Mononuclear cell (primary cell): ENCODE measurements around the gene CHD1. TPM values are rescaled to one million over a fixed set of nuclear protein-coding genes. Genes with fewer than 3 reads are reported as not detected.

Source experiments
- H3K27me3 ChIP-seq: 2 replicates; pipeline ENCODE4 v1.6.0; 2011; ENCODE audit warnings: low read length, control low read depth; ENCODE audit not compliant: insufficient read depth
- H3K4me1 ChIP-seq: 2 replicates; pipeline ENCODE4 v1.5.1; 2011; ENCODE audit warnings: mild to moderate bottlenecking, low read length, control low read depth; ENCODE audit not compliant: insufficient read depth
- H3K4me3 ChIP-seq: 2 replicates; pipeline ENCODE4 v1.5.1; 2011; ENCODE audit warnings: mild to moderate bottlenecking, low read length, moderate library complexity
- H3K9me3 ChIP-seq: 2 replicates; pipeline ENCODE4 v1.5.1; 2011; ENCODE audit warnings: low read depth, mild to moderate bottlenecking, control low read depth, low read length
- total RNA-seq: library from RNA; depleted of rRNA; stranded (reverse); fragments of >200 nt; gene quantifications from one replicate; pipeline ENCODE4 v1.2.3, GENCODE V29; 2012

Gene CHD1
- total RNA-seq, 1 donor = 454 TPM

DNA sequence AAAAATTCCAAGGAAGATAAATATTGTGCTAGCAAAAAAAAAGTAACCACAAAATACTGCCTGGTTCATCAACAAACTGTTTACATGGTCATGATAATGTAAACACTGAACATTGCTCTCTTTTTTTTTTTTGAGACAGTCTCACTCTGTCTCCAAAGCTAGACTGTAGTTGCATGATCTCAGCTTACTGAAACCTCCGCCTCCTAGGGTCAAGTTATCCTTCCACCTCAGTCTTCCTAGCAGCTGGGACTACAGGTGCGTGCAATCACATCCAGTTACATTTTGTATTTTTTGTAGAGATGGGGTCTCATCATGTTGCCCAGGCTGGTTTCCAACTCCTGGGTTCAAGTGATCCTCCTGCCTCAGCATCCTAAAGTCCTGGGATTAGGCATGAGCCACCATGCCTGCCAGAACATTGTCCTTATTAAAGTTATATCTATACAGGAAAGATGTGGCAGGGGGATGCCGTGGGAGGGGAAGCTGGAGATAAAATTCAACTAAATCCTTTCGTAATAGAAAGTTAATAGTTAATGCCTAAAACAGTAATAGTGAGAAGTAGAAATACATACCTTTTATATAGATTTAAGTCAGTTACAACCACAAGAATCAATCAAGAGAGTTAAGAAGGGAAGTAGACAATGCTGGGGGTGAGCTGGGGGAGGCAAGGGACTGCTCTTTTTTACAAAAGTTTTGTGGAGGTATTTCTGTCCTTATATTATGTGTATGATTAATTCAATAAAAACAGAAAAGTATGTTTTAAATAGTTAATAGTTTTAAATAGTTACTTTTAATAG, 103.0 kb downstream of the CHD1 start:
- Histone ChIP-seq H3K4me3 (no peak overlapping the region), H3K4me1 (no peaks in the 10 kb centered on the region), H3K27me3 (no peaks in the 10 kb centered on the region), H3K9me3 (no peaks in the 10 kb centered on the region)

DNA sequence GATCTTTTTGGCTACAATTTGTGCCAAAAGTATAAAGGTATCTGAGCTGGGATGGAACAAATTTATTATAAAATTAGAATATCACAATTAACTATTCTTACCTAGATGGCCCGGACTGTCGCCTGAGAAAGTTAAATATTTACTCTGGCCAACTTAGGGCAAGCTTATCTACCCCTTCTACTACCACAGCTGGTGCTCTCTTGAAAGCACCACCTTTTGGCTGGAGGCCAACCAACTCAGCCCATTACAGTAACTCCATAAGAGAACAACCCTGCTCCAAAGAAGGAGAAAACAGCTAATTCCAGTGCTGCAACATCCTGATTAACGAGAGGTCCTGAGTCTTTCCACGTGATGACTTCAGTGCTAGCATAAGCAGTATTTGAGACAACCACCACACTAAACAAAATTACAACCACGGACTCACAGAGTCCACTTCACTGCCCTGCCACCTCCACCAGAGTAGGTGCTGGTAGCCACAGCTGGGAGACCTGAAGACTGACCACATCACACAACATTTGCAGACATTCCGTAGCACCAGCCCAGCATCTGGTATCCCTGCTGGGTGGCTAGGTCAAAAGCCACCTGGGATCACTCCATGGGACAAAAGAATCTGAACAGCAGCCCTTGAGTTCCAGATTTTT, 112.1 kb downstream of the CHD1 start:
- Histone ChIP-seq H3K4me1 (no peaks in the 10 kb centered on the region), H3K9me3 (no peaks in the 10 kb centered on the region), H3K4me3 (no peak overlapping the region), H3K27me3 (no peaks in the 10 kb centered on the region)

DNA sequence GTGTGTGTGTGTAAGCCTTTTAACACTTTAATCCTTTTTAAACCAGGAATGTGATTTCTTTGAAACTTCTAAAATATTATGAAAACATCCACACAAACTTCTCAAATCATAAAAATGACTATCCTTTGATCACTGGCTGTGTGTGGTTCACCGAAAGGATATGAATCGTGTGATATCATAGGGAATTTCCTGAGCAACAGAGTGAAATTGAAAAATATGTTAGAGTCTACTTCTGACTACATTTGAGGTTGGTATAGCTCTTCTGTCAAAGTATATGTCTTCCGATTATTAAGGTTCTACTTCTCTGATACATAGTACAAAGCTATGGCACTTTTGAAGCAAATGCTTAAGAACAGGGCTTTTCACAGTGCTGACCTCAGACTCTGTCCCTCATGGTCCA, 115.1 kb downstream of the CHD1 start:
- Histone ChIP-seq H3K4me3 (no peak overlapping the region), H3K27me3 (no peaks in the 10 kb centered on the region), H3K4me1 (no peaks in the 10 kb centered on the region)

DNA sequence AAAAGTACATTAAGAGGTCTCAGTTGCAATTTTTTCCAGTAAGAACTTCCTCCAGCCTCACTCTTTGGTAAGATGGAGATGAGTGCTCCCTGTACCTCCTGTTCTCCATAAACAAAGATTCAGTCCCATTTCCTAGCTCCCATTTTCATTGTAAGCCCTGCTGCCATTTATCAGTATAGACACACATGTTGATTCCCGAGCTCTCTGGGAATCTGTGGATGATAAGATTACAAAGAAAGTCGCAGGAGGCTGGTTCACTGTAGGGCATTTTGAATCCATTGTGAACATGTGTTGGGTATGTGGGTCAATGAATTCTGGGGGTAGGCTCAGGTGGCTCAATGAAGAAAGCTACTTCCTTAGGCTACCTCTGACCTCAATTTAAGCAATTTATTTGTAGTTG, 118.6 kb downstream of the CHD1 start:
- no peaks in the 10 kb centered on the region for H3K4me1 ChIP-seq
- H3K27me3 ChIP-seq = no peaks in the 10 kb centered on the region
- no peak overlapping the region for H3K4me3 ChIP-seq
- peaks cover 15% of the 10 kb centered on the region for H3K9me3 ChIP-seq

More for the DNA sequence above, 115.1 kb downstream of the CHD1 start:
- no peaks in the 10 kb centered on the region for H3K9me3 ChIP-seq

DNA sequence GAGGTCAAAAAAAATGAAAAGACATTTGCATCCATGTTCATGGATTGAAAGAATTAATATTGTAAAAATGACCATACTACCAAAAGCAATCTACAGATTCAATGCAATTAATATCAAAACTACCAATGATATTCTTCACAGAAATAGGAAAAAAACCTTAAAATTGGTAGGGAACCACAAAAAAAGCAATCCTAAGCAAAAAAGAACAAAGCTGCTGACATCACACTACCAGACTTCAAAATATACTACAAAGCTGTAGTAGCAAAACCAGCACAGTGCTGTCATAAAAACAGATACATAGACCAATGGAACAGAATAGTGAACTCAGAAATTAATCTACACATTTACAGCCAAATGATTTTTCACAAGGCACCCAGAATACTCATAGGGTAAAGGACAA, 121.0 kb downstream of the CHD1 start:
- H3K4me3 ChIP-seq = no peak overlapping the region
- peaks cover 15% of the 10 kb centered on the region for H3K9me3 ChIP-seq
- H3K27me3 ChIP-seq = no peaks in the 10 kb centered on the region
- H3K4me1 ChIP-seq = no peaks in the 10 kb centered on the region

DNA sequence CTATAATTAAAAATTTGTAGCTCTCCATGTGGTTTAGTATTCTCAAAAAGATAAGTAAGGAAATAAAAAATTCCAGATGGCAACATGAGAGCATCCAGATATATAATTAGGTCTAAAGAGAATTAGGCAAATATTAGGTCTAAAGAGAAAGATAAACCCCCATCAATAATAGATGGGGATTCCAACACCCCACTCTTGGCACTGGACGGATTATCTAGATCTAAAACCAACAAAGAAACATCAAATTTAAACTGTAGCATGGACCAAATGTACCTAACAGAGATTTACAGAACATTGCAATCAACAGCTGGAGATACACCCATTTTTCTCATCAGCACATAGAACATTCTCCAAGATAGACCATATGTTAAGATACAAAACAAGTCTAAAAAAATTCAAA, 123.7 kb downstream of the CHD1 start:
- Histone ChIP-seq H3K27me3 (no peaks in the 10 kb centered on the region), H3K4me1 (no peaks in the 10 kb centered on the region), H3K4me3 (no peak overlapping the region), H3K9me3 (peaks cover 15% of the 10 kb centered on the region)

DNA sequence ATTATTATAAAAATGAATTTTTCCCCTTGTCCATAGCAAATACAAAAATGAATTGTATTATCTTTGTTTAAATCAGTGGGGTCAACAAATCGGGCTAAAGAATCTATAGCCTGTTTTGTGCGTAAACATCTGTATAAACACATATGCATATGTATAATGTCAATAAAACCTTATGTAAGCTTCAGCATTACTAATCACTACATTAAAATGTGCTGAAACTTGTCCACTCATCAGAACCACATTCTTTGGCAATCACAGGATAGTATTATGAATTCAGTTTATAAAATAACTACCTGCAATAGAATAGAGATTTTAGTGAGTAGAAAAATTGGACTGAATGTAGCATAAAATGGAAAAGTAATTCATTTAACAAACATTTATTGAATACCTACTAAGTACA, 124.7 kb downstream of the CHD1 start:
- Histone ChIP-seq H3K27me3 (no peaks in the 10 kb centered on the region), H3K9me3 (peaks cover 15% of the 10 kb centered on the region), H3K4me1 (no peaks in the 10 kb centered on the region), H3K4me3 (no peak overlapping the region)

Other genes starting within 250 kb of the CHD1 start
- 21.3 TPM for gene RGMB, start 155.3 kb downstream of the CHD1 start, total RNA-seq